ENCODE results near the gene NCAPG.
"Not testable (repeated sequence)": the region's sequence is repeated elsewhere in the genome, so short reads cannot be mapped to it uniquely, and the experiment has no call there.

NCAPG gene

DNA sequence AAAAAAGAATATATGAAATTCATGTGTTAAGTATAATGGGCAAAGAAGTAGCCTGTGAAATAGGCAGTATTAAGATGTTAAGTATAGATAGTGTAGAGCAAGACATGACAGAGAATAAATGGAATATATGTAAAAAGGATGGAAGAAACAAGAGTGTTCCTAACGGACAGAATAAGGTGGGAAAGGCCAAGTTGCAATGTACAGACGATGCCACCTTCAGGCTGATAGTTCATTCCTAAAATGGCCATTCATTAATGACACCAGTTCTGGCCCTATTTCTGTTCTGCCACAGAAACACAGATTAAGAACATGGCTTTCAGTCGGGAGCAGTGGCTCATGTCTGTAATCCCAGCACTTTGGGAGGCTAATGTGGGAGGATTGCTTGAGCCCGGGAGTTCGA, 24.9 kb upstream of the NCAPG start:
- no peak for DNase-seq
- in situ Hi-C loops (cut with HindIII; ENCODE audit: low pct_ligation_motif_present, low pct_unique_long_range_greater_than_20kb, low sequenced_read_pairs), result no loop called here

DNA sequence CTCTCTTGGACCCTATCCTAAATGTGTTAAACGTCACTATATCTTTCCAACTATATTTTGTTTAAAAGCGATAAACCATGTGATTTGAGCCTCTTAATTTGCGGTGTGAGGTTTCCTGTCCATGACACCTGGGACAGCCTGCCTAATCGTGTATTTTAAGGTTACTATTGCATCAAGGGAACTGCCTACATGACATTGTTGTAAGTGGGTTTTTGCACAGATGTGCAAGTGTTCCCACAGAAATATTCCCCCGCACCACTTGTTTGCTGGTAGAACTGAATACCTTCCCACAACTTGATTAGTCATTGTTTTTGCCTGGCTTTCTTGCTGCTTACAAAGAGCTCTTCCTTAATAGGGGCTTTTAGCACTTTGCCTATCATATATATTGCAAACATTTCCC, 24.2 kb upstream of the NCAPG start:
- no peak for DNase-seq
- in situ Hi-C loops (cut with HindIII; ENCODE audit: low pct_ligation_motif_present, low pct_unique_long_range_greater_than_20kb, low sequenced_read_pairs), result no loop called here

DNA sequence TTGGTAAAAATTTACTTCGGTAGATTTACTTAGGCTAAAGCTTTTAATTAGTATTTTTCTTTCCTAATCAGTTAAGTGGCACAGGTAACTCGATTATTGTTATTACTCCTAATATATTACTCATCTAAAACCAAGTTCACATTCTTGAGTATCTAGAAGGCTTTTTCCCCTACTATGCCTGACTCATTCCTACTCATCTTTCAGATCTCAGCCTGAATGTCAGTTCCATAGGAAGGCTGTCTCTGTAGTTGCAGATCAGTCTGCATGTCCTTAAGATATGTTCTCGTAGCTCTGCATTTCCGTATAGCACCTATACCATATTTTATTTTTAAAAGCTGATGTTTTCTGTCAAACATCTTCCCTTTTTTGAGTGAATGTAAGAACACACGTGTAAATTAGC, 23.5 kb upstream of the NCAPG start:
- peak; percentile 33 for DNase-seq
- in situ Hi-C loops (cut with HindIII; ENCODE audit: low pct_ligation_motif_present, low pct_unique_long_range_greater_than_20kb, low sequenced_read_pairs), result no loop called here

DNA sequence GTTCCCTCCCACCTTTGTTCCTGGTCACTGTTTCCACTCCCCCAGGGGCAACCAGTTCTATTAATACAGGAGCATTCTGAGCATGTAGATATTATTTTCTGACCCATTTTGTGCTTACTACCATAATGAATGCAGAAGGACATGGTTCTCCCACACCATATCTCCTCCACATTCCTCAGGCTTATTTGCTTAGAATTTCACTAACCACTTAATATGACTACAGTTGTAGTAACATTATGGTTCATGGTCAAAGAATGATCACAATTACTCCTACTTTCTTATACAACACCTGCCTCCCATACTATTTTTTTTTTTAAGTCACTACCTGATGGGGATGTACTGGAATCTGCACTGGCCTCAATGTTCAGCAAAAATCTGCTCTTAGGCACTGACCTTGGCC, 21.8 kb upstream of the NCAPG start:
- in situ Hi-C loops (cut with HindIII; ENCODE audit: low pct_ligation_motif_present, low pct_unique_long_range_greater_than_20kb, low sequenced_read_pairs), result no loop called here
- DNase-seq, result no peak

DNA sequence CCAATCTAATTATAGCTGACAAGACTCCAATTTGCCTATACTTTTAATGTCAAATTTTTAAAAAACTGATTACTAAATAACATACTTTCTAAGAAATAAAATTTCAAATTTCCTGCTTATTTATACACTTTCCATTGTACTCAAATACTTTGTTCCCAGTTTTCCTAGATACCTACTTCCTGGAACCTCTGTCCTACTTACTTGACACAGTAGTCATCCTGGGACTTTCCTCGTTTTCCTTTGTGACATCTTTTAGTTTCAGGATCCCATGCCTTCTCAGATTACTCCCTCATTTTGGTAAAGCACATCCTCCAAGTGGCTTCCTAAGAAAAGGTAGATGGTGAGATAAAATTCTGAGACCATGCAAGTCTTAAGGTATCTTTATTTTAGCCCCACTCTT, 16.0 kb upstream of the NCAPG start:
- in situ Hi-C loops (cut with HindIII; ENCODE audit: low pct_ligation_motif_present, low pct_unique_long_range_greater_than_20kb, low sequenced_read_pairs), result no loop called here

DNA sequence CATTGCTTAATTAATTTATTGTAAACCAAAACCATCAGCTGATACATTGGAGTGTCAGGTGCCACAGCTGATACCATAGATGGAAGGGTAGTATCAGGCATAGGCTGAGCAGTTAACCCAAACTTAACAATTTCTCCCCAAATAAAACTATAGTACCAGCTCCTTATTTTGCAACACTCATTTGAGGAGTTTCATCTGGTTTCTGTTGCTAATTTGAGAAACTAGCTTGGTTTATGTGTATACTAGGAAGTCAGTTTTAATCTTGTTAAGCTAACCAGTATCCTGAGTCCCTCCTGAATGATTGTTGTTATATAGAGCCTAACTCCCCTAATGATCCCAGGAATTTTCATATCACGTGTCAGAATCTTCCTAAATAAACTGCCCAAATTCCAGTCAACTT, 13.0 kb upstream of the NCAPG start:
- DNase-seq, result no peak
- in situ Hi-C loops (cut with HindIII; ENCODE audit: low pct_ligation_motif_present, low pct_unique_long_range_greater_than_20kb, low sequenced_read_pairs), result no loop called here

More for the DNA sequence above, 16.0 kb upstream of the NCAPG start:
- no peak for DNase-seq

DNA sequence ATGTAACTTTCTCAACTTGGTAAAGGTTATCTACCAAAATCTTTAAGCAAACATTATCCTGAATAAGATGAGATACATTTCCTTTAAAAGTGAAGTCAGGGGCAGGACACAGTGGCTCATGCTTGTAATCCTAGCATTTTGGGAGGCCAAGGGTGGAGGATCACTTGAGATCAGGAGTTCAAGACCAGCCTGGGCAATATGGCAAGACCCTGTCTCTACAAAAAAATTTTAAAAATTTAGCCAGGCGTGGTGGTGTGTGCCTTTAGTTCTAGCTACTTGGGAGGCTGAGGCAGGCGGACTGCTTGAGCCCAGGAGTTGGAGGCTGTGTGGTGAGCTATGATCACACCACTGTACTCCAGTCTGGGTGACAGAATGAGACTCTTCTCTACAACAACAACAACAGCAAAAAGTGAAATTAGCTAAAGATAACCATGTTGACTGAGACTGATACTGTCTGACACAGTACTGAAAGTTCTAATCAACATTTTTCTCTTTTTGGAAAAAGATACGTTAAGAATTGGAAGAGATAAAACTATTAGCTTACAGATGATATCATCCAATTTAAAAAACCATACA, 5.1 kb upstream of the NCAPG start:
- in situ Hi-C loops (cut with HindIII; ENCODE audit: low pct_ligation_motif_present, low pct_unique_long_range_greater_than_20kb, low sequenced_read_pairs), result no loop called here
- no peak for DNase-seq

DNA sequence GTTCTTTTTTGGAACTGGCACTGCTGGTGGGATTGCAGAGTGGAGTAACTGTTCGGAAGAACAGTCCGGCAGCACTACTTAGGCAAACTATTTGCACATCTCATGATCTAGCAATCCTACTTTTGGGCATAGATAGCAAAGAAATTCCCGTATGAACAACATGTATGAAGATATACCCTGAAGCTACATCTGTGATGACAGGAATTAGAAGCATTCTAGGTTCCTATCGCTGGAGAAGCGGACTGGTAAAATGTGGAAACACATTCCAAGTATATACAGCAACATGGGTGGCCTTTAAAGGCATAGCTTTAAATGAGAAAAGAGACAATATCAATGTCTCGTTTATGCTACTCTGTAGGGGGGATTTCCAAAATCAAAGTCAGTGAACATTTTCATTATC, 3.3 kb upstream of the NCAPG start:
- in situ Hi-C loops (cut with HindIII; ENCODE audit: low pct_ligation_motif_present, low pct_unique_long_range_greater_than_20kb, low sequenced_read_pairs), result no loop called here
- no peak for DNase-seq

DNA sequence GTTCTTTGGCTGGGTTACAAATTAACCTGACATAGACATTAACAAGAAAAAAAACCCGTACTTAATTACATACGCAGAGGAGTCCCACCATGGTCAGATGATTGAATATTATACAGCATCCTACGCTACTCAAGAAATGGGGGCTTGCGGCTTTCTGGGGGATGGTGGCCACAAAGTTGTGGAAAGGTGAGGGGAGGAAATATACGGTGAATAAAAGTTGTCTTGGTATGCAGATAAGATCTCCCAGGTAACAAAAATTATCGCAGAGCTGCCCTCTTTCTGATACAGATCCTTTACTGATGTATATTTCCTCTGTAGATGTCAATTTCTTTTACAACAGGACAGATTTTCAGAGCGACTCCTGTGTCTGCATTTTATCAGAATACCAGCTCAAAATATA, 1.1 kb upstream of the NCAPG start:
- DNase-seq, result no peak
- in situ Hi-C loops (cut with HindIII; ENCODE audit: low pct_ligation_motif_present, low pct_unique_long_range_greater_than_20kb, low sequenced_read_pairs), result no loop called here

DNA sequence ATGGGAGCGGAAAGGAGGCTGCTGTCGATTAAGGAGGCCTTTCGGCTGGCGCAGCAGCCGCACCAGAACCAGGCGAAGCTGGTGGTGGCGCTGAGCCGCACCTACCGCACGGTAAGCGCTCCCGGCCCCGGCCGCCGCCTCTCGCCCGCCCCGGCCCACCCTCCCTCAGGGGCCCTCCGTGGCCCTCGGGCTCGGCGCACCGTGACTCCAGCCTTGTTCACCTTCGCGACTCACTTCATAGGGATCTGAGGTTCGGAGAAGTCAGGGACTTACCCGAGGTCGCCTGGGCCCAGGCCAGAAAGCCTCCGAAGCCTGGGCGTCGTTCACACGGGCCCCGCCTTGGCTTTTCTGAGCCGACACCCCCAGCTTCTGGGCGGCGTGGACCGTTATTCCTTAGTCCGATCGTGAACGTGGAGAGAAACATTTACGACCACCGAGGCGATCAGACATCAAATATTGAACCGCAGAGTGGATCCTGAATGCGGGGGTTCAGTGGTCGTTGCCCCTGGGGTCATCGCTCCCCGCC, 362 bp downstream of the NCAPG start:
- DNase-seq, result no peak
- in situ Hi-C loops (cut with HindIII; ENCODE audit: low pct_ligation_motif_present, low pct_unique_long_range_greater_than_20kb, low sequenced_read_pairs), result no loop called here

DNA sequence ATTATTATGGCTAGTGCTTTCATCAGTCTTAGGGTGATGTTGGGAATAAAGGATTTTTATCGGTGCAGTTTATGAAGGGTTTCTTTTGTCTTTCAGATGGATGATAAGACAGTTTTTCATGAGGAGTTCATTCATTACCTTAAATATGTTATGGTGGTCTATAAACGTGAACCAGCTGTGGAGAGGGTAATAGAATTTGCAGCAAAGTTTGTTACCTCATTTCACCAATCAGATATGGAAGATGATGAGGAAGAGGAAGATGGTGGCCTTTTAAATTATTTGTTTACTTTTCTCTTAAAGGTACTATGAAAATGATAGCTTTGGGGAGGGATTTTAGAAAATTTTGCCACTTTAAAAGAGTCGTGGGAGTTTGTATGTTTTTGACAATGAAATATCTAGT, 1.3 kb downstream of the NCAPG start:
- in situ Hi-C loops (cut with HindIII; ENCODE audit: low pct_ligation_motif_present, low pct_unique_long_range_greater_than_20kb, low sequenced_read_pairs), result no loop called here
- DNase-seq, result no peak

DNA sequence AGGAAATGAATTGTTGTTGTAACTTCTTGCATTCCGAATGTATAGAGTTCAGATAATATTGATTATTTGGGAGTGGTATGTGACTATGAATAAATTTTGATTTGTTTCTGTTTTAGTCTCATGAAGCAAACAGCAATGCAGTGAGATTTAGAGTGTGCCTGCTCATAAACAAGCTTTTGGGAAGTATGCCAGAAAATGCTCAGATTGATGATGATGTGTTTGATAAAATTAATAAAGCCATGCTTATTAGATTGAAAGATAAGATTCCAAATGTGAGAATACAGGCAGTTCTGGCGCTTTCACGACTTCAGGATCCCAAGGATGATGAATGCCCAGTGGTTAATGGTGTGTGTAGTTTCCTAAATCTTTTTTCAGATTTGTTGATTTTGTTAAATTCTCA, 2.0 kb downstream of the NCAPG start:
- in situ Hi-C loops (cut with HindIII; ENCODE audit: low pct_ligation_motif_present, low pct_unique_long_range_greater_than_20kb, low sequenced_read_pairs), result no loop called here
- no peak for DNase-seq

DNA sequence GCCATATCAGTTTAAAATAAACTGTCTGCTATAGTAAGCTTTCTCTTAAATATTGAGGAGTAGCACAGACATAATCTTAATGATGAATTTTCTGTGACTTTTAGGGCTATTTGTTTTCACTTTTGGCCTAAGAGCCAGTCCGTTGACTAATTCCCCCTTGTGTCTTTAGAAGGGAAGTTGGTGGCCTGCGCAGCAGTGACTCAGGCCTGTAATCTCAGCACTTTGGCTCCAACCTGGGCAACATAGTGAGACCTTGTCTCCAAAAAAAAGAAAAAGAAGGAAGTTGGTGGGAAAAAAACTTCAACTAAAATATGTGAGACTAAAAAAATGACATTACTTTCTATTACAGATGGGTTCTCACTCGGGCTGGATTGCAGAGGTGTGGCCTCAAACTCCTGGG, 3.4 kb downstream of the NCAPG start:
- peak; percentile 39 for DNase-seq
- in situ Hi-C loops (cut with HindIII; ENCODE audit: low pct_ligation_motif_present, low pct_unique_long_range_greater_than_20kb, low sequenced_read_pairs), result no loop called here

DNA sequence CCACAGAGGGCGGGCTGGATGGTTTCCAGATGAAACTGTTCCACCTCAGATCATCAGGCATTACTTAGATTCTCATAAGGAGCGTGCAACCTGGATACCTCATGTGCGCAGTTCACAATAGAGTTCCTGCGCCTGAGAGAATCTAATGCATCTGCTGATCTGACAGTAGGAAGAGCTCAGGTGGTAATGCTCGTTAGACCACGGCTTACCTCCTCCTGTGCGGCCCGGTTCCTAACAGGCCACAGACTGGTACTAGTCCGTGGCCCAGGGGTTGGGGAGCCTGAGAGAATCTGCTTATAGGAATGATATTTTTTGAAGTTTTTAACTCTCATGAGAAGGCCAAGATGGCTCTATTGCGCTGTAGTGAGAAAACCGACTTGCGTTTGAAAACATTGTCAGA, 5.4 kb downstream of the NCAPG start:
- DNase-seq, result no peak
- in situ Hi-C loops (cut with HindIII; ENCODE audit: low pct_ligation_motif_present, low pct_unique_long_range_greater_than_20kb, low sequenced_read_pairs), result no loop called here

DNA sequence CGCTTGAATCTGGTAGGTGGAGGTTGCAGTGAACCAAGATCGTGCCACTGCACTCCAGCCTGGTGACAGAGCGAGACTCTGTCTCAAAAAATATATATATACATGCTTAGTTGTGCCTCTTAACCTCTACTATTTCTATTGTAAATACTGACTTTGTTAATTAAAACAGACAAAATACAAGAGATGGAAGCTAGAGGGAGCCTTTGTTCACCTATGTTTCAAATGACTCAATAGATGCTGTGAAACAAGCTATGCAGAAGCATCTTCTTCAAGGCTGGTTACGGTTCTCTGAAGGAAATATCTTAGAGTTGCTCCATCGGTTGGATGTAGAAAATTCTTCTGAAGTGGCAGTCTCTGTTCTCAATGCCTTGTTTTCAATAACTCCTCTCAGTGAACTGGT, 6.2 kb downstream of the NCAPG start:
- DNase-seq, result peak; percentile 68
- in situ Hi-C loops (cut with HindIII; ENCODE audit: low pct_ligation_motif_present, low pct_unique_long_range_greater_than_20kb, low sequenced_read_pairs), result no loop called here

DNA sequence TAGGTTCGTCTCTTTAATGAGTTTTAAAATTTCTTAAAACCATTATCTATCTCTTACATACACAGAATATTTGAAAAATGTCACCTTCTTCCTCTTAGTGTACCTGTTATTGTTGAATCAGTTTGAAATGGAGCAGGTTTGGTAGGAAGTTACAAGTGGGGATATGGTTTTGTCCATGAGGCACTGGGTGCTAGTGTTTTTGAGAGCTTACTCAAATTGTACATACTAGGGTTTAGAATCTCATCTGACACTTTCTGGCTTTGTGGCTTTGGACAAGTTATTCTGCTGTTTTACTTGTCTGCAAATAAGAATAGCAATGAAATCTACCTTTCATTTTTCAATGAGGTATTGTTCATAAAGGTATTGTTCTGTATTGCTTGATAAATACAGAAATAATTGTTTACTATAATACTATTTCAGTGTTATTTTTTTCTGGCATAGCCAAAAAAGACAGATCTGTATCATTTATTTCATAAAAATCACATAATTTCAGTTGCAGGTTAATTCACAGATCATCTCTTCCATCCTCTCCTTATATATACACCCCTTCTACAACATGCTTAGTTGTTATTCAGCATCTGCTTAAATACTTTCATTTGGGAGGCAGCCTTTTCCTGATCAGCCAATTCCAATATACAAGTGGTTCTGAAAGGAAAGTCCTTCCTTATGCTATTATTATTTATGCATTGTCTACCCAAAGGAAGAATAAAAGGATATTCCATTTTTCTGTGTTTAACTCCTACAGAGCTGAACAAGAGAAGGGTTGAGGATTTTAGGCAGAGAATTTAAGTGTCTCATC, 13.3 kb downstream of the NCAPG start:
- no peak for DNase-seq
- in situ Hi-C loops (cut with HindIII; ENCODE audit: low pct_ligation_motif_present, low pct_unique_long_range_greater_than_20kb, low sequenced_read_pairs), result no loop called here

DNA sequence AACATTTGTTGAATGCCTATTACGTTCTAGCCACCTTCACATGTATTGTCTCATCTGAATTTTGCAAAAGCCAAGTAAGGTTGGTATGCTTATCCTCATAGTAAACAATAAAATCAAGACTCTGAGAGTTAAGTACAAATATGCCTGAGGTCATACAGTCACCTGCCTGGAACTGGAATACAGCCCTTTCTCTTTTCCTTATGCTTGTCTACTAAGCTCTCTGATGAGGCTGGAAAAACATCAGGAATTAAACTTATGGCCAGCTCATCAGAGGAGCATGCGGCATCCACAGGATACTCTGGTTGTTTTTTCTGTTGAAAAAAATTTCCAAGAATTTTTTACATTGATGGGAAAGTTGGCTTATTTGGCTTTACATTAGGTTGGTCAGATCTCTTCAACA, 35.5 kb downstream of the NCAPG start:
- in situ Hi-C loops (cut with HindIII; ENCODE audit: low pct_ligation_motif_present, low pct_unique_long_range_greater_than_20kb, low sequenced_read_pairs), result loop anchor here (25.0 kb wide), 1 partner anchor 166 kb away; the partner anchor contains the start of gene LCORL
- DNase-seq, result no peak

DNA sequence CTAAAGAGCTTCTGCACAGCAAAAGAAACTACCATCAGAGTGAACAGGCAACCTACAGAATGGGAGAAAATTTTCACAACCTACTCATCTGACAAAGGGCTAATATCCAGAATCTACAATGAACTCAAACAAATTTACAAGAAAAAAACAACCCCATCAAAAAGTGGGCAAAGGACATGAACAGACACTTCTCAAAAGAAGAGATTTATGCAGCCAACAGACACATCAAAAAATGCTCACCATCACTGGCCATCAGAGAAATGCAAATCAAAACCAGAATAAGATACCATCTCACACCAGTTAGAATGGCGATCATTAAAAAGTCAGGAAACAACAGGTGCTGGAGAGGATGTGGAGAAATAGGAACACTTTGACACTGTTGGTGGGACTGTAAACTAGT, 39.5 kb downstream of the NCAPG start:
- DNase-seq; in situ Hi-C loops (cut with HindIII; ENCODE audit: low pct_ligation_motif_present, low pct_unique_long_range_greater_than_20kb, low sequenced_read_pairs): not testable (repeated sequence)

DNA sequence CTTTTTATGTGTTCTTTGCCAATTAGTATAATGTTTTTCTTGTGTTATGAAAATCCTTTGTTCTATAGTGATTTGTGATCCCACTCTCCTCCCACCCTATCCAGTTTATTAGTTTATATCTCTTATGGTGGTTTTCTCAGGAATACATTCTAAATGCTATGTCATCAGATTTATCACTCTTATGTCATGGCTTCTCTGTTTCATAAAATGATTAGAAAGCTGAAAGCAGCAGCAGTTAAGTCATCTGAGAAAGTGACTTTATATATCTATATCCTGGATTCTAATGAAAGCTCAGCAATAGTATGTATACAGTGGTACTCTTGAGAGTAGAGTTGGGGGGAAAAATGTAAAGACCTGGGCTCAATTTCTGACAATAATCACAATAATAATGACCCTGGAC, 41.2 kb downstream of the NCAPG start:
- in situ Hi-C loops (cut with HindIII; ENCODE audit: low pct_ligation_motif_present, low pct_unique_long_range_greater_than_20kb, low sequenced_read_pairs), result no loop called here
- no peak for DNase-seq

DNA sequence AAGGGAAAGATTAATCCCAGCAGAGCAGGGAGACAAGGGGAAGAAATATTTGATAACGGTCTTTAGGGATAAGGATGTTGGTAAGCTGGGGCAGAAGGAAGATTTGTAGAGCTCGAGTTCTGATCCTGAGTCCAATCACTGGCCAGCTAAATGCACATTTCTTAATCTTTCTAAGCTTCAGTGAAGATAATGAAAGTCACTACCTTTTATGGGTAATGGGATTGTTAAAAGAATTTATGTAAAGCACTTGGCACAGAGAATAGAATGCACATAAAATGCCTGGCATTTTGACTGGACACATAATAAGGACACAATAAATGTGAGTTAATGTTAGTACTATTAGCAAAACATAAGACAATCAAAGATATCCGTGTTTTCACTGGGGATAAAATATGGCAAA, 43.3 kb downstream of the NCAPG start:
- DNase-seq, result no peak
- in situ Hi-C loops (cut with HindIII; ENCODE audit: low pct_ligation_motif_present, low pct_unique_long_range_greater_than_20kb, low sequenced_read_pairs), result no loop called here

Data from ACHN (cell line).